ENCODE measurements around the gene NLRP6. TPM values are rescaled to one million over a fixed set of nuclear protein-coding genes. Genes with fewer than 3 reads are reported as not detected.
A peak's percentile ranks its signal among the peaks of the same experiment; 100 is the strongest.
"Not testable (repeated sequence)": the region's sequence is repeated elsewhere in the genome, so short reads cannot be mapped to it uniquely, and the experiment has no call there.

Gene NLRP6
- total and polyA plus RNA-seq, 2 donors, result 0.90 to 2.2 TPM

GRCh38 chr11:266676-267439 is 11.3 kb upstream of the NLRP6 start:
- H3K27ac ChIP-seq (ENCODE audit: low read depth in 1 of 2, low read length in 1 of 2), result no peak overlapping the region

GRCh38 chr11:267491-267994 is 10.7 kb upstream of the NLRP6 start:
- WGBS, result 38% methylated on average over 17 of the region's 18 CpGs
- peak in 1 of 9 donors; percentile 55 for DNase-seq (ENCODE audit: low read depth in 6 of 9, low spot score in 9 of 9)

More at GRCh38 chr11:266676-267439, 11.3 kb upstream of the NLRP6 start:
- peaks cover 0 to 12% of the 10 kb centered on the region in 2 donors for H3K9me3 ChIP-seq (ENCODE audit: control insufficient read depth in 2 of 2, insufficient read depth in 1 of 2, low read length in 1 of 2)
- peaks cover 12 to 34% of the 10 kb centered on the region in 2 donors for H3K4me1 ChIP-seq (ENCODE audit: control insufficient read depth in 2 of 2, insufficient read depth in 2 of 2, low read length in 2 of 2)
- H3K36me3 ChIP-seq (ENCODE audit: control insufficient read depth in 2 of 2, insufficient read depth in 2 of 2, low read length in 1 of 2), result peaks cover 0 to 3% of the 10 kb centered on the region in 2 donors
- H3K27me3 ChIP-seq (ENCODE audit: control insufficient read depth in 2 of 2, insufficient read depth in 1 of 2, low read length in 1 of 2), result no peaks in the 10 kb centered on the region
- no peak for DNase-seq (ENCODE audit: low read depth in 6 of 9, low spot score in 9 of 9)
- H3K4me3 ChIP-seq (ENCODE audit: low read length in 2 of 2), result no peak overlapping the region
- 88% methylated on average over 5 of the region's 13 CpGs for WGBS

GRCh38 chr11:268716-269145 is 9.5 kb upstream of the NLRP6 start:
- Histone ChIP-seq H3K9me3 (ENCODE audit: control insufficient read depth in 2 of 2, insufficient read depth in 1 of 2, low read length in 1 of 2) (peaks cover 0 to 12% of the 10 kb centered on the region in 2 donors), H3K27ac (ENCODE audit: low read depth in 1 of 2, low read length in 1 of 2) (peak overlapping the region; percentile 97 to 100), H3K4me3 (ENCODE audit: low read length in 2 of 2) (peak overlapping the region; percentile 58 to 59), H3K4me1 (ENCODE audit: control insufficient read depth in 2 of 2, insufficient read depth in 2 of 2, low read length in 2 of 2) (peaks cover 12 to 34% of the 10 kb centered on the region in 2 donors)
- peak in 3 of 9 donors; percentile 41 to 77 (median 56) for DNase-seq (ENCODE audit: low read depth in 6 of 9, low spot score in 9 of 9)
- not testable (repeated sequence) for H3K27me3 ChIP-seq (ENCODE audit: control insufficient read depth in 2 of 2, insufficient read depth in 1 of 2, low read length in 1 of 2); H3K36me3 ChIP-seq (ENCODE audit: control insufficient read depth in 2 of 2, insufficient read depth in 2 of 2, low read length in 1 of 2)
- 22% methylated on average over 16 of the region's 16 CpGs for WGBS

More at GRCh38 chr11:267491-267994, 10.7 kb upstream of the NLRP6 start:
- peaks cover 12 to 34% of the 10 kb centered on the region in 2 donors for H3K4me1 ChIP-seq (ENCODE audit: control insufficient read depth in 2 of 2, insufficient read depth in 2 of 2, low read length in 2 of 2)
- H3K4me3 ChIP-seq (ENCODE audit: low read length in 2 of 2), result peak overlapping the region; percentile 42 to 47
- peaks cover 0 to 3% of the 10 kb centered on the region in 2 donors for H3K36me3 ChIP-seq (ENCODE audit: control insufficient read depth in 2 of 2, insufficient read depth in 2 of 2, low read length in 1 of 2)
- H3K27ac ChIP-seq (ENCODE audit: low read depth in 1 of 2, low read length in 1 of 2), result peak overlapping the region; percentile 97 to 100
- peaks cover 0 to 1% of the 10 kb centered on the region in 2 donors for H3K27me3 ChIP-seq (ENCODE audit: control insufficient read depth in 2 of 2, insufficient read depth in 1 of 2, low read length in 1 of 2)
- H3K9me3 ChIP-seq (ENCODE audit: control insufficient read depth in 2 of 2, insufficient read depth in 1 of 2, low read length in 1 of 2), result peaks cover 0 to 12% of the 10 kb centered on the region in 2 donors

DNA sequence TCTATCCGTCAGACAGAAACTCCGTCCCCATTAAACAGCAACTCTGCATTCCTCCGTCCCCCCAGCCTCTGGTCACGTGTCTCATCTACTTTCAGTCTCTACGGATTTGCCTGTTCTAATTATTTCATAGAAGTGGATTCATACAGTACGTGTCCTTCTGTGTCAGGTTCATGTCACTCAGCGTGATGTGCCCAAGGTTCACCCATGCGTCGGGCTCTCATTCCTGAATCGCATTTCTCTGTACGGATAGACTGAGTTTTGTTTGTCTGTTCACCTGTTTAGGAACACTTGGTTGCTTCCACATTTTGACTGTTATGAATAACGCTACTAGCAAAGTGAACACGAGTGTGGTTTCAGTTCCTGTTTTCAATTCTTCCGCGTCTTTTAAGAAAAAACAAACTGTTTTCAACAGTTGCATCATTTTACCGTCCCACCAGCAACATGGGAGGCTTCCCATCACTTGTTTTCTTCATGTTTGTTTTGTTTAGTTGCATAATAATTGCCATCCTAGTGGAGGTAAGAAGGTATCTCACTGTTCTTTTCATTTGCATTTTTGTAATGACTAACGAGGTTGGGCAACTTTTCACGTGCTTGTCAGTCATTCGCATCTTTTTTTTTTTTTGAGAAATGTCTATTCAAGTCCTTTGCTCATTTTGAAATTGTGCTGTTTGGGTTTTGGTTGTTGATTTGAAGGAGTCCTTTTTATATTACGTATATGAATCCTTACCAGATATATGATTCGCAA is 8.9 kb upstream of the NLRP6 start:
- peak overlapping the region; percentile 58 to 59 for H3K4me3 ChIP-seq (ENCODE audit: low read length in 2 of 2)
- H3K27me3 ChIP-seq (ENCODE audit: control insufficient read depth in 2 of 2, insufficient read depth in 1 of 2, low read length in 1 of 2), result peaks cover 0 to 4% of the 10 kb centered on the region in 2 donors
- H3K36me3 ChIP-seq (ENCODE audit: control insufficient read depth in 2 of 2, insufficient read depth in 2 of 2, low read length in 1 of 2), result peaks cover 0 to 3% of the 10 kb centered on the region in 2 donors
- peak in 7 of 9 donors; percentile 67 to 93 (median 78) for DNase-seq (ENCODE audit: low read depth in 6 of 9, low spot score in 9 of 9)
- WGBS, result 8% methylated on average over 21 of the region's 21 CpGs
- peak overlapping the region; percentile 97 to 100 for H3K27ac ChIP-seq (ENCODE audit: low read depth in 1 of 2, low read length in 1 of 2)
- peaks cover 0 to 12% of the 10 kb centered on the region in 2 donors for H3K9me3 ChIP-seq (ENCODE audit: control insufficient read depth in 2 of 2, insufficient read depth in 1 of 2, low read length in 1 of 2)
- H3K4me1 ChIP-seq (ENCODE audit: control insufficient read depth in 2 of 2, insufficient read depth in 2 of 2, low read length in 2 of 2), result peaks cover 12 to 34% of the 10 kb centered on the region in 2 donors

DNA sequence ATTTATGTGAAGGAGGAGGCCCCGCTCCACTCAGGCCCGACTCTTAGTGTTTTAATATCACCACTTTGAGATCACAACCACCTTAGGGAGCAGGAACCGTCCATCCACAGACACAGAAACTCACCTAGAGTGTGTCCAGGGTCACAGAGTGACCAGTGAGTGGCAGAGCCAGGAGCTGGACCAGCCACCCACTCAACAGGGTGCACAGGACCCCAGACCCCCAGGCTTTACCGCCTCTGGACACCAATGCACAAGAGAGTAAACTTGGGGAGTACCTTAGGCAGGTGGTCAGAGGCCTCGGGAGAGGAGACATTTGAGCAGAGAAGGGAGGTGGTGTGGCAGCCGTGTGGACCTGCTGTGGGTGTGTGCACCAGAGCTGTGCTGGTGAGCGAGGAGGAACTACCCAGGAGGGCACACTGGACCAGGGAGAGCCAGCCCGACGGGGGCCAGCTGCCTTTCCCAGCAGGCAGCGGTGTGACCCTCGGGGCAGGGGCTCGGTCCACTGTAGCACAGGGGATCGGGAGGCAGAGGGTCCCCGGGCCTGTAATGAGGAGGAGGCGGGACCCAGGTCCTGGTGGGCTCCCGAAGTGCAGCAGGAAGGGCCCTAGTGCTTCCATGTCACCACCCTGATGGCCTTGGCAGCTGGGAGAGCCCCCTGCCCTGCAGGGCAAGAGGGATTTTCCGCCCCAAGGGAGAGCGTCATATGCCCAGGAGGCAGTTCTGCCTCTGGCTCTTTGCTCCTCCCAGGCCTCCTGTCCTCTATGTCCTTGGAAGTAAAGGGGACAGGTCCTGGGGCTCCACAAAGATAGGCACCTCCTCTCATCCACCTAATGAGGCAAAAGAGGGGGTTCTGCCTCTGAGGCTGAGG is 7.5 kb upstream of the NLRP6 start:
- Histone ChIP-seq H3K4me1 (ENCODE audit: control insufficient read depth in 2 of 2, insufficient read depth in 2 of 2, low read length in 2 of 2) (peaks cover 12 to 34% of the 10 kb centered on the region in 2 donors), H3K9me3 (ENCODE audit: control insufficient read depth in 2 of 2, insufficient read depth in 1 of 2, low read length in 1 of 2) (peaks cover 0 to 7% of the 10 kb centered on the region in 2 donors), H3K27ac (ENCODE audit: low read depth in 1 of 2, low read length in 1 of 2) (peak overlapping the region in 1 of 2 donors; percentile 66), H3K4me3 (ENCODE audit: low read length in 2 of 2) (no peak overlapping the region), H3K27me3 (ENCODE audit: control insufficient read depth in 2 of 2, insufficient read depth in 1 of 2, low read length in 1 of 2) (peaks cover 0 to 4% of the 10 kb centered on the region in 2 donors), H3K36me3 (ENCODE audit: control insufficient read depth in 2 of 2, insufficient read depth in 2 of 2, low read length in 1 of 2) (peaks cover 0 to 3% of the 10 kb centered on the region in 2 donors)
- WGBS, result 88% methylated on average over 18 of the region's 18 CpGs
- DNase-seq (ENCODE audit: low read depth in 6 of 9, low spot score in 9 of 9), result no peak

DNA sequence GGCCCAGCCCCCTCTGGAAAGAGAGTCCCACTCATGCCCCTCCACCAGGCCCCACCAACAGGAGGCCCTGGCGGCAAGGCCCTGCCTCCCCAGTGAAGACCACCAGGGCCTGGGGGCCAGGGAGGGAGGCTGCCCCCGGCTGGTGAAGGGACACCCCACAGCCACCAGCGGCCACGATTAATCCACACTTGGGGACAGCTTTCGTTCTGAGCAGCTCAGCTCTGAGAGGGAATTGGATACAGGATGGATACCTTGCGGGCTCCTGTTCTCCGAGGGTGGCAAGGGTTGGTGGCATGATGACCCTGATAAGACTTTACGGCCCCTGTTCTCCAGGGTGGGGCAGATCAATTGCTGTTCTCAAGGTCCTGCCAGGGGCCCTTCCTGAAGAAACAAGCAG is 6.9 kb upstream of the NLRP6 start:
- Histone ChIP-seq H3K27me3 (ENCODE audit: control insufficient read depth in 2 of 2, insufficient read depth in 1 of 2, low read length in 1 of 2) (peaks cover 0 to 4% of the 10 kb centered on the region in 2 donors), H3K4me3 (ENCODE audit: low read length in 2 of 2) (no peak overlapping the region), H3K4me1 (ENCODE audit: control insufficient read depth in 2 of 2, insufficient read depth in 2 of 2, low read length in 2 of 2) (peaks cover 12 to 34% of the 10 kb centered on the region in 2 donors), H3K27ac (ENCODE audit: low read depth in 1 of 2, low read length in 1 of 2) (no peak overlapping the region), H3K36me3 (ENCODE audit: control insufficient read depth in 2 of 2, insufficient read depth in 2 of 2, low read length in 1 of 2) (peaks cover 0 to 3% of the 10 kb centered on the region in 2 donors), H3K9me3 (ENCODE audit: control insufficient read depth in 2 of 2, insufficient read depth in 1 of 2, low read length in 1 of 2) (peaks cover 0 to 3% of the 10 kb centered on the region in 2 donors)
- DNase-seq (ENCODE audit: low read depth in 6 of 9, low spot score in 9 of 9), result no peak
- WGBS, result 86% methylated on average over 8 of the region's 8 CpGs

GRCh38 chr11:272195-272930 is 5.8 kb upstream of the NLRP6 start:
- Histone ChIP-seq H3K9me3 (ENCODE audit: control insufficient read depth in 2 of 2, insufficient read depth in 1 of 2, low read length in 1 of 2) (no peaks in the 10 kb centered on the region), H3K4me3 (ENCODE audit: low read length in 2 of 2) (no peak overlapping the region), H3K36me3 (ENCODE audit: control insufficient read depth in 2 of 2, insufficient read depth in 2 of 2, low read length in 1 of 2) (peaks cover 0 to 3% of the 10 kb centered on the region in 2 donors), H3K4me1 (ENCODE audit: control insufficient read depth in 2 of 2, insufficient read depth in 2 of 2, low read length in 2 of 2) (peaks cover 12 to 32% of the 10 kb centered on the region in 2 donors), H3K27me3 (ENCODE audit: control insufficient read depth in 2 of 2, insufficient read depth in 1 of 2, low read length in 1 of 2) (peaks cover 0 to 8% of the 10 kb centered on the region in 2 donors), H3K27ac (ENCODE audit: low read depth in 1 of 2, low read length in 1 of 2) (no peak overlapping the region)
- WGBS, result 97% methylated on average over 22 of the region's 22 CpGs
- no peak for DNase-seq (ENCODE audit: low read depth in 6 of 9, low spot score in 9 of 9)

DNA sequence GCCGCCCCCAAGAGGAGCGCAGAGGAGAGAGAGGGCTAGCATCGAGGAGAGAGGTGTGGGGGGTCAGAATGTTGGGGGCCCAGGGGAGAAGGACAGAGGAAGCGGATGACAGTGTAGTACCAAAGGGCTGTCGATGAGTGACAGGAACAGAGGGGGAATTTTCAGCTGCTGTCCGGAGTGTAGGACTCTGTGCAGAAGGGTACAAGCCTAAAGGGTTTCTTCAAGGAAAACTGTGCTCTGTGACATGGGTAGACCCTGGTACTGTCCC is 5.3 kb upstream of the NLRP6 start:
- Histone ChIP-seq H3K36me3 (ENCODE audit: control insufficient read depth in 2 of 2, insufficient read depth in 2 of 2, low read length in 1 of 2) (peaks cover 0 to 2% of the 10 kb centered on the region in 2 donors), H3K27me3 (ENCODE audit: control insufficient read depth in 2 of 2, insufficient read depth in 1 of 2, low read length in 1 of 2) (peaks cover 0 to 13% of the 10 kb centered on the region in 2 donors), H3K27ac (ENCODE audit: low read depth in 1 of 2, low read length in 1 of 2) (no peak overlapping the region), H3K4me3 (ENCODE audit: low read length in 2 of 2) (no peak overlapping the region), H3K4me1 (ENCODE audit: control insufficient read depth in 2 of 2, insufficient read depth in 2 of 2, low read length in 2 of 2) (peaks cover 7 to 31% of the 10 kb centered on the region in 2 donors), H3K9me3 (ENCODE audit: control insufficient read depth in 2 of 2, insufficient read depth in 1 of 2, low read length in 1 of 2) (no peaks in the 10 kb centered on the region)
- no peak for DNase-seq (ENCODE audit: low read depth in 6 of 9, low spot score in 9 of 9)
- 90% methylated on average over 6 of the region's 6 CpGs for WGBS

Data from thymus (tissue), 11 donors.